ENCODE results near the gene SSBP3.

GRCh38 chr1:54229281-54229891 is 176.8 kb downstream of the SSBP3 start:
- TF ChIP-seq ZFP3 (CRISPR knock-in tag; IDR thresholded peaks at IDR 0.05) (no peak), BACH2 (CRISPR knock-in tag; IDR thresholded peaks at IDR 0.05; ENCODE audit: borderline replicate concordance) (no peak), SNAI2 (CRISPR knock-in tag; IDR thresholded peaks at IDR 0.05) (no peak), ZC3H10 (CRISPR knock-in tag; IDR thresholded peaks at IDR 0.05) (no peak), ZNF565 (CRISPR knock-in tag; conservative IDR thresholded peaks at IDR 0.05; ENCODE audit: low read depth) (no peak), PATZ1 (CRISPR knock-in tag; IDR thresholded peaks at IDR 0.05; ENCODE audit: borderline replicate concordance) (no peak), CREB5 (CRISPR knock-in tag; IDR thresholded peaks at IDR 0.05; ENCODE audit: low read depth) (no peak)

Data from SK-N-SH treated with all-trans-retinoic acid at 6 μM for 48 hours (cell line).